Measurements from ENCODE around the gene OTUD4. TPM values are rescaled to one million over a fixed set of nuclear protein-coding genes. Genes with fewer than 3 reads are reported as not detected.
A peak's percentile ranks its signal among the peaks of the same experiment; 100 is the strongest.

The OTUD4 gene
- total and polyA plus RNA-seq, 9 of the 15 experiments (the other 6 are each of a cell fraction or from before 2014, with no cell fraction given): 4.2 to 29.0 (median 24.8) TPM

DNA sequence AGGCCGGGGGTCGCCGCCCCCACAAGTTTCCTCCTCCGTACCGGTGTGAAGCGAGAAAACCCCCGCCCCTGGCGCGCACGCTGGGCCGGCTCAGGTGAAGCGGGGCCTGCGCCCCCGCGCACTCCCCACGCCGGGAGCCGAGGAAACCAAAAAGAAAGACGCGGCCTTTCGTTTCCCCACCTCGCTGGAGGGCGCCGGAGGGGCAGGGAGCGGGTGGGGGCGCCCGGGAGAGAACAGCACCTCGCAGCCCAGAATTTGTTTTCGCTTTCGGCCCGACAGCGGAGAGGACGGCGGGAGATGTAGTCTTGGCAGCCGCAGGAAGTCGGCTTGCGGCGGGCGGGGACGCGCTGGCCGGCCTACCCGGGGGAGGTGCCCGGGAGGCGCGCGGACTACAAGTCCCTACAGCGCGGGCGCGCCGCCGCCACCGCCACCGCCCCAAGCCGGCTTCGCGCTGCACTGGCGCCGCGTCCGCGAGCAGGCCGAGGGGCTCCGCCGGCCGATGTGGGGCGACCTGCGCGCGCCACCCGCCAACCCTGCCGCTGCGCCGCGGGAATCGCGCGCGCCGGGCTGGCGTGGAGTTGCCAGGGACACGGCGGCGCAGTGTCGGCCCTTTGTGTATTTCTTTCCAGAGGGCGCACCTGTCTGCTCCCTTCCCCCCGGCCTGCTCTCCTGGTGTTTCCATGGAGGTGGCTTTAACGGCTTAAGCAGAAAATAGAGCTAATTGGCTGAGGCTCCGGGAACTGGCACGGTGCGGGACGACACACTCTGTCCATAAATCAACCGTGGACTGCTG lies at the start of gene OTUD4 (continued):
- TF ChIP-seq SUPT5H (IDR thresholded peaks at IDR 0.05) (peak; percentile 70), ZNF57 (CRISPR knock-in tag; IDR thresholded peaks at IDR 0.05) (no peak), ZNF133 (CRISPR knock-in tag; IDR thresholded peaks at IDR 0.05) (no peak), TRIM28 (IDR thresholded peaks at IDR 0.05) (no peak), ZKSCAN3 (CRISPR knock-in tag; IDR thresholded peaks at IDR 0.05) (no peak), CBX3 (IDR thresholded peaks at IDR 0.05; ENCODE audit: borderline replicate concordance in 1 of 2, low read length in 2 of 2) (no peak), HNRNPUL1 (IDR thresholded peaks at IDR 0.05; ENCODE audit: low read length) (no peak), CBX2 (IDR thresholded peaks at IDR 0.05; ENCODE audit: insufficient read depth, low read length, poor library complexity, severe bottlenecking) (no peak), CHD4 (IDR thresholded peaks at IDR 0.05; ENCODE audit: insufficient read depth, insufficient replicate concordance, low read depth, low read length, poor library complexity, severe bottlenecking) (no peak), HIVEP1 (CRISPR knock-in tag; IDR thresholded peaks at IDR 0.05) (no peak), TAF1 (IDR thresholded peaks at IDR 0.05; ENCODE audit: control insufficient read depth, extremely low read depth, insufficient read depth, low read length, severe bottlenecking) (peak; percentile 52), SAFB2 (IDR thresholded peaks at IDR 0.05; ENCODE audit: borderline replicate concordance, low read depth, low read length, severe bottlenecking) (no peak), TCFL5 (CRISPR knock-in tag; conservative IDR thresholded peaks at IDR 0.05) (no peak)
- TF ChIP-seq, protein P1, sequence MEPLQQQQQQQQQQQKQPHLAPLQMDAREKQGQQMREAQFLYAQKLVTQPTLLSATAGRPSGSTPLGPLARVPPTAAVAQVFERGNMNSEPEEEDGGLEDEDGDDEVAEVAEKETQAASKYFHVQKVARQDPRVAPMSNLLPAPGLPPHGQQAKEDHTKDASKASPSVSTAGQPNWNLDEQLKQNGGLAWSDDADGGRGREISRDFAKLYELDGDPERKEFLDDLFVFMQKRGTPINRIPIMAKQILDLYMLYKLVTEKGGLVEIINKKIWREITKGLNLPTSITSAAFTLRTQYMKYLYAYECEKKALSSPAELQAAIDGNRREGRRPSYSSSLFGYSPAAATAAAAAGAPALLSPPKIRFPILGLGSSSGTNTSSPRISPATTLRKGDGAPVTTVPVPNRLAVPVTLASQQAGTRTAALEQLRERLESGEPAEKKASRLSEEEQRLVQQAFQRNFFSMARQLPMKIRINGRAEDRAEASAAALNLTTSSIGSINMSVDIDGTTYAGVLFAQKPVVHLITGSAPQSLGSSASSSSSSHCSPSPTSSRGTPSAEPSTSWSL (CRISPR knock-in tag; IDR thresholded peaks at IDR 0.05; ENCODE audit: borderline replicate concordance): no peak
- TF ChIP-seq, protein P2, sequence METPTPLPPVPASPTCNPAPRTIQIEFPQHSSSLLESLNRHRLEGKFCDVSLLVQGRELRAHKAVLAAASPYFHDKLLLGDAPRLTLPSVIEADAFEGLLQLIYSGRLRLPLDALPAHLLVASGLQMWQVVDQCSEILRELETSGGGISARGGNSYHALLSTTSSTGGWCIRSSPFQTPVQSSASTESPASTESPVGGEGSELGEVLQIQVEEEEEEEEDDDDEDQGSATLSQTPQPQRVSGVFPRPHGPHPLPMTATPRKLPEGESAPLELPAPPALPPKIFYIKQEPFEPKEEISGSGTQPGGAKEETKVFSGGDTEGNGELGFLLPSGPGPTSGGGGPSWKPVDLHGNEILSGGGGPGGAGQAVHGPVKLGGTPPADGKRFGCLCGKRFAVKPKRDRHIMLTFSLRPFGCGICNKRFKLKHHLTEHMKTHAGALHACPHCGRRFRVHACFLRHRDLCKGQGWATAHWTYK (CRISPR knock-in tag; IDR thresholded peaks at IDR 0.05): no peak
- TF ChIP-seq, protein P3, sequence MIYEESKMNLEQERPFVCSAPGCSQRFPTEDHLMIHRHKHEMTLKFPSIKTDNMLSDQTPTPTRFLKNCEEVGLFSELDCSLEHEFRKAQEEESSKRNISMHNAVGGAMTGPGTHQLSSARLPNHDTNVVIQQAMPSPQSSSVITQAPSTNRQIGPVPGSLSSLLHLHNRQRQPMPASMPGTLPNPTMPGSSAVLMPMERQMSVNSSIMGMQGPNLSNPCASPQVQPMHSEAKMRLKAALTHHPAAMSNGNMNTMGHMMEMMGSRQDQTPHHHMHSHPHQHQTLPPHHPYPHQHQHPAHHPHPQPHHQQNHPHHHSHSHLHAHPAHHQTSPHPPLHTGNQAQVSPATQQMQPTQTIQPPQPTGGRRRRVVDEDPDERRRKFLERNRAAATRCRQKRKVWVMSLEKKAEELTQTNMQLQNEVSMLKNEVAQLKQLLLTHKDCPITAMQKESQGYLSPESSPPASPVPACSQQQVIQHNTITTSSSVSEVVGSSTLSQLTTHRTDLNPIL (CRISPR knock-in tag; IDR thresholded peaks at IDR 0.05): no peak
- TF ChIP-seq, protein P4, sequence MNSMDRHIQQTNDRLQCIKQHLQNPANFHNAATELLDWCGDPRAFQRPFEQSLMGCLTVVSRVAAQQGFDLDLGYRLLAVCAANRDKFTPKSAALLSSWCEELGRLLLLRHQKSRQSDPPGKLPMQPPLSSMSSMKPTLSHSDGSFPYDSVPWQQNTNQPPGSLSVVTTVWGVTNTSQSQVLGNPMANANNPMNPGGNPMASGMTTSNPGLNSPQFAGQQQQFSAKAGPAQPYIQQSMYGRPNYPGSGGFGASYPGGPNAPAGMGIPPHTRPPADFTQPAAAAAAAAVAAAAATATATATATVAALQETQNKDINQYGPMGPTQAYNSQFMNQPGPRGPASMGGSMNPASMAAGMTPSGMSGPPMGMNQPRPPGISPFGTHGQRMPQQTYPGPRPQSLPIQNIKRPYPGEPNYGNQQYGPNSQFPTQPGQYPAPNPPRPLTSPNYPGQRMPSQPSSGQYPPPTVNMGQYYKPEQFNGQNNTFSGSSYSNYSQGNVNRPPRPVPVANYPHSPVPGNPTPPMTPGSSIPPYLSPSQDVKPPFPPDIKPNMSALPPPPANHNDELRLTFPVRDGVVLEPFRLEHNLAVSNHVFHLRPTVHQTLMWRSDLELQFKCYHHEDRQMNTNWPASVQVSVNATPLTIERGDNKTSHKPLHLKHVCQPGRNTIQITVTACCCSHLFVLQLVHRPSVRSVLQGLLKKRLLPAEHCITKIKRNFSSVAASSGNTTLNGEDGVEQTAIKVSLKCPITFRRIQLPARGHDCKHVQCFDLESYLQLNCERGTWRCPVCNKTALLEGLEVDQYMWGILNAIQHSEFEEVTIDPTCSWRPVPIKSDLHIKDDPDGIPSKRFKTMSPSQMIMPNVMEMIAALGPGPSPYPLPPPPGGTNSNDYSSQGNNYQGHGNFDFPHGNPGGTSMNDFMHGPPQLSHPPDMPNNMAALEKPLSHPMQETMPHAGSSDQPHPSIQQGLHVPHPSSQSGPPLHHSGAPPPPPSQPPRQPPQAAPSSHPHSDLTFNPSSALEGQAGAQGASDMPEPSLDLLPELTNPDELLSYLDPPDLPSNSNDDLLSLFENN (IDR thresholded peaks at IDR 0.05; ENCODE audit: low read depth in 2 of 2, low read length in 2 of 2): no peak

All from K562 (cell line).